Measurements from ENCODE around the gene TSPAN3. TPM values are rescaled to one million over a fixed set of nuclear protein-coding genes. Genes with fewer than 3 reads are reported as not detected.
A peak's percentile ranks its signal among the peaks of the same experiment; 100 is the strongest.

Gene TSPAN3
- total RNA-seq, 4 donors from 2014 or later: 163 to 205 (median 171) TPM

DNA sequence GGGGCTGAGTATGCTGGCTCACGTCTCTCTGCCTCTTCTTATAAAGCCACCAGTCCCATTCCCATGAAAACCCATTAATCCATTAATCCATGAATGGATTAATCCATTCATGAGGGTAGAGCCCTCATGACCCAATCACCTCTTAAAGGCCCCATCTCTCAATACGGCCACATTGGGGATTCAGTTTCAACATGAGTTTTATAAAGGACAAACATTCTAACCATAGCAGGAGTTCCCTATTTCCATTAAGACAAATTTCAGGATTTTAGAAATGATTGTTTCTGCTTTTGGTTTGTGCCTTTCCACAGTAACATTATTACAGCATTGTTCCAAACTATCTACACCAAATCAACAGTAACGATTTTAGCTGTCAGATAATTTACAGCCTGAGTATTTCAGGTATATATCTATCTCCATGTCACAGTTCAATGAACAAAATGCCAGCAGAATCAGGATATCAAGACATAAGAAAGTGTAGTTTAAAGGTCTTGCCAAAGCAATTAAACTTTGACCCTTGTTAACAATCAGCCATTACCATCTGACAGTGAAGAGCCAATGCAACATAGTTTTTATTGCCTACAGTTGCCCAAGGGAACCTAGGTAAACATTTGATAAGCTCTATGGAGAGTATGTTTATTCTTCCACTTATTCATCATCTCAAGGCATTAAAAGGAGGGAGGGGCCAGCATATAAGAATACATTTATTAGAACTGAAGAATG, 3.8 kb downstream of the TSPAN3 start:
- Histone ChIP-seq H3K27ac (no peak overlapping the region), H3K36me3 (no peaks in the 10 kb centered on the region), H3K27me3 (no peaks in the 10 kb centered on the region), H3K4me3 (no peak overlapping the region), H3K4me1 (peaks cover 3 to 74% (median 5%) of the 10 kb centered on the region in 3 donors), H3K9me3 (no peaks in the 10 kb centered on the region)
- ATAC-seq: no peak
- no peak for TF ChIP-seq EP300 (IDR thresholded peaks at IDR 0.05)
- no peak for TF ChIP-seq POLR2A (IDR thresholded peaks at IDR 0.05)
- TF ChIP-seq, protein P1, sequence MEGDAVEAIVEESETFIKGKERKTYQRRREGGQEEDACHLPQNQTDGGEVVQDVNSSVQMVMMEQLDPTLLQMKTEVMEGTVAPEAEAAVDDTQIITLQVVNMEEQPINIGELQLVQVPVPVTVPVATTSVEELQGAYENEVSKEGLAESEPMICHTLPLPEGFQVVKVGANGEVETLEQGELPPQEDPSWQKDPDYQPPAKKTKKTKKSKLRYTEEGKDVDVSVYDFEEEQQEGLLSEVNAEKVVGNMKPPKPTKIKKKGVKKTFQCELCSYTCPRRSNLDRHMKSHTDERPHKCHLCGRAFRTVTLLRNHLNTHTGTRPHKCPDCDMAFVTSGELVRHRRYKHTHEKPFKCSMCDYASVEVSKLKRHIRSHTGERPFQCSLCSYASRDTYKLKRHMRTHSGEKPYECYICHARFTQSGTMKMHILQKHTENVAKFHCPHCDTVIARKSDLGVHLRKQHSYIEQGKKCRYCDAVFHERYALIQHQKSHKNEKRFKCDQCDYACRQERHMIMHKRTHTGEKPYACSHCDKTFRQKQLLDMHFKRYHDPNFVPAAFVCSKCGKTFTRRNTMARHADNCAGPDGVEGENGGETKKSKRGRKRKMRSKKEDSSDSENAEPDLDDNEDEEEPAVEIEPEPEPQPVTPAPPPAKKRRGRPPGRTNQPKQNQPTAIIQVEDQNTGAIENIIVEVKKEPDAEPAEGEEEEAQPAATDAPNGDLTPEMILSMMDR (IDR thresholded peaks at IDR 0.05): no peak
- 57% methylated on average over 3 of the region's 3 CpGs for WGBS, 2 donors (ENCODE audit: low coverage in 1 of 2)

DNA sequence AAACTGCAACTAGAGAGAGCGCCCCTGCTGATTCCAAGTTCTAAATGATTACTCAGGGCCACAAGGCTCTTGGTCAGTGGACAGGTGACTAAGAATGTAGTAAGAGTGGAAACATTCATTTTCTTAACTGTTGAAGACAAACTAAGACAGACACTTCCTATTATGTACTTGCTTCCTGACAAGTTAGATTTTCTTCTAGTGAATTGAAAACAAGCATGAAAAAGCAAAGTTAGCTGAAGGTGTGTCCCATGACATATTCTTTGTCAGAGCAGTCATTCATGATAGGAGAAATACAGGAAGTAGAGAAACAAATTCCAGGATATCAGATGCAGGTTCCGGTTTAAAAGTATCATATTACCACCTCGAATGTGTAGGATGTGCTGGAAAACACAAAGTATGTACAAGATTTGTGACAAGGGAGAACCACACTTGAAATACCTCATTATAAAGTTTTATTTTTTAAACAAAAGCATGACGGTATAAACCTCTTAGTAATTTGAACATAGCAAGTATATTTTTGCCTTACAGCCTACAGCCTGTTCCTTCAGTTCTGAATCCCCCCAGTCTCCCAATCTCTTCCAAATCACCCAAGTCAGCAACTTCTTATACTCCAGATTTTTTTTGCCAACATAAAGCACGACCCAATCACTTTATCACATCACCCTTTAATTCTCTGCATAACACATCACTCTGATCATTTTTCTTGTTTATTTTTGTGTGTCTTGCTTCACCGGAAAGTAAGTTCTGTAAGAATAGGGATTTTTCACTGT, 6.2 kb downstream of the TSPAN3 start:
- TF ChIP-seq POLR2A (IDR thresholded peaks at IDR 0.05) (no peak), POLR2AphosphoS5 (IDR thresholded peaks at IDR 0.05) (no peak), EP300 (IDR thresholded peaks at IDR 0.05) (no peak)
- no peaks in the 10 kb centered on the region for H3K36me3 ChIP-seq
- no peak for ATAC-seq
- H3K9me3 ChIP-seq: no peaks in the 10 kb centered on the region
- H3K27me3 ChIP-seq: no peaks in the 10 kb centered on the region
- no peak overlapping the region for H3K27ac ChIP-seq
- 63 to 69% methylated on average over 6 of the region's 6 CpGs for WGBS, 2 donors (ENCODE audit: low coverage in 1 of 2)
- H3K4me3 ChIP-seq: no peak overlapping the region
- H3K4me1 ChIP-seq: peaks cover 17 to 89% (median 19%) of the 10 kb centered on the region in 3 donors

DNA sequence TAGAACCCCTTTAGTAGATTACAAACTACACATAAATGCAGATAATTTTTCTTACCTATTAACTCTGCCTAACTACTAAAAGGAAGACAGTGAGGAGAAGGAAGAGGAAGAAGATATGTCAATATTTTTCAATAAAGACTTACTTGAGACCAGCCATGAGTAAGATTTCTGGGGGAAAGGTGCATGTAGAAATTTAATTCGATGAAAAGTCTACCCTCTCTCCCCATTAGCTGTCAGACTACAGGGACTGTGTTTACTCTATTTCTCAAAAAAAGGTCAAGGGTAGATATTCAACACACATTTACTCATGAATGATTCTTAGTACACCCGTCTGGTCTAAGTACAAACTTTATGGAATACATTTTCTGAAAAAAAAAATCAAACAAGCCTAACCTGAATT, 6.8 kb downstream of the TSPAN3 start:
- no peak for TF ChIP-seq POLR2AphosphoS5 (IDR thresholded peaks at IDR 0.05)
- TF ChIP-seq EP300 (IDR thresholded peaks at IDR 0.05): no peak
- no peak for TF ChIP-seq POLR2A (IDR thresholded peaks at IDR 0.05)
- TF ChIP-seq, protein P1 (IDR thresholded peaks at IDR 0.05): no peak
- Histone ChIP-seq H3K4me3 (no peak overlapping the region), H3K9me3 (no peaks in the 10 kb centered on the region), H3K27me3 (no peaks in the 10 kb centered on the region), H3K4me1 (peaks cover 15 to 89% (median 20%) of the 10 kb centered on the region in 3 donors), H3K36me3 (no peaks in the 10 kb centered on the region), H3K27ac (no peak overlapping the region)
- no peak for ATAC-seq
- WGBS, 2 donors (ENCODE audit: low coverage in 1 of 2): 51 to 56% methylated on average over 2 of the region's 2 CpGs

DNA sequence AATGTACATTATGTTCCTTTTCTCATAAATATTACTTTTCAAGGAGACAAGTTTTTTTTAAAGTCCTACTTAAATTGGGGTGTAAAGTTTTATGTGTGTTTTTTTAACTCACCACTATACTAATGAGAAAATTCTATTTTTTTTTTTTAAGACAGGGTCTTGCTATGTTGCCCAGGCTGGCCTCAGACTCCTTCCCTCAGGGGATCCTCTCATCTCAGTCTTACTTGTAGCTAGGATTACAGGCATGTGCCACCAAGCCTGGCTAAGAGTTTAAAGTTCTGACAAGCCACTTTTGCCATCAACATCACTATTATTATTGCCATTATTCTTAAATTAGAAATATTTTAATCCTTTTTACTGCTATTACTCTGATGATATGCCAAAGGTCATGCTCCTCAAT, 7.7 kb downstream of the TSPAN3 start:
- Histone ChIP-seq H3K4me1 (peaks cover 15 to 87% (median 20%) of the 10 kb centered on the region in 3 donors), H3K9me3 (no peaks in the 10 kb centered on the region), H3K4me3 (no peak overlapping the region), H3K36me3 (no peaks in the 10 kb centered on the region), H3K27ac (no peak overlapping the region), H3K27me3 (no peaks in the 10 kb centered on the region)
- TF ChIP-seq, protein P1 (IDR thresholded peaks at IDR 0.05): no peak
- no peak for TF ChIP-seq EP300 (IDR thresholded peaks at IDR 0.05)
- no peak for TF ChIP-seq POLR2AphosphoS5 (IDR thresholded peaks at IDR 0.05)
- TF ChIP-seq POLR2A (IDR thresholded peaks at IDR 0.05): no peak
- ATAC-seq: no peak

DNA sequence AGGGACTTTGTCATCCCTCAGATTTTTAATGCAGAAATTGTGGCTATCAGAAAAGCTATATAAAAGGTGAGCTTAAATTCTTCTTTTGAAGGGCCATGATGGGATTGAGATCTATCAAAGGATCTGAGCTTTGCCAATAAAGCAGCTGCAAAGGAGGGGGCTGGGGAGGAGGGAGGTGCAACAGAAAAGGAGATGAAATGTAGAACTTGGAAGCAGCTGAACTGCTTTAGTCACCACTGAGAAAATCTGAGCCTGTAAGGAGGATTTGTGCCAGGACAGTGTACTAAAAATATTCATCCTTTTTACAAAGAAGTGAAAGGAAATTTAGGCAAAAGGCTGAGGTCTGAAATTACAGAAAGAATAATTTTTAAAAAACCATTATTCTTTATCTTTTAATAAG, 10.4 kb downstream of the TSPAN3 start:
- TF ChIP-seq POLR2A (IDR thresholded peaks at IDR 0.05) (no peak), POLR2AphosphoS5 (IDR thresholded peaks at IDR 0.05) (no peak), EP300 (IDR thresholded peaks at IDR 0.05) (no peak)
- TF ChIP-seq, protein P1 (IDR thresholded peaks at IDR 0.05): no peak
- peaks cover 15 to 79% (median 15%) of the 10 kb centered on the region in 3 donors for H3K4me1 ChIP-seq
- H3K9me3 ChIP-seq: no peaks in the 10 kb centered on the region
- no peaks in the 10 kb centered on the region for H3K36me3 ChIP-seq
- no peak overlapping the region for H3K4me3 ChIP-seq
- ATAC-seq: peak; percentile 70
- H3K27me3 ChIP-seq: no peaks in the 10 kb centered on the region
- peak overlapping the region in 2 of 4 donors; percentile 59 to 63 for H3K27ac ChIP-seq

All from gastroesophageal sphincter (tissue), 4 donors.